ENCODE measurements around the gene CSF3. TPM values are rescaled to one million over a fixed set of nuclear protein-coding genes. Genes with fewer than 3 reads are reported as not detected.

The CSF3 gene
- total RNA-seq, 2 experiments from 2014 or later = not detected

- TF ChIP-seq, protein P1, sequence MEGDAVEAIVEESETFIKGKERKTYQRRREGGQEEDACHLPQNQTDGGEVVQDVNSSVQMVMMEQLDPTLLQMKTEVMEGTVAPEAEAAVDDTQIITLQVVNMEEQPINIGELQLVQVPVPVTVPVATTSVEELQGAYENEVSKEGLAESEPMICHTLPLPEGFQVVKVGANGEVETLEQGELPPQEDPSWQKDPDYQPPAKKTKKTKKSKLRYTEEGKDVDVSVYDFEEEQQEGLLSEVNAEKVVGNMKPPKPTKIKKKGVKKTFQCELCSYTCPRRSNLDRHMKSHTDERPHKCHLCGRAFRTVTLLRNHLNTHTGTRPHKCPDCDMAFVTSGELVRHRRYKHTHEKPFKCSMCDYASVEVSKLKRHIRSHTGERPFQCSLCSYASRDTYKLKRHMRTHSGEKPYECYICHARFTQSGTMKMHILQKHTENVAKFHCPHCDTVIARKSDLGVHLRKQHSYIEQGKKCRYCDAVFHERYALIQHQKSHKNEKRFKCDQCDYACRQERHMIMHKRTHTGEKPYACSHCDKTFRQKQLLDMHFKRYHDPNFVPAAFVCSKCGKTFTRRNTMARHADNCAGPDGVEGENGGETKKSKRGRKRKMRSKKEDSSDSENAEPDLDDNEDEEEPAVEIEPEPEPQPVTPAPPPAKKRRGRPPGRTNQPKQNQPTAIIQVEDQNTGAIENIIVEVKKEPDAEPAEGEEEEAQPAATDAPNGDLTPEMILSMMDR (conservative IDR thresholded peaks at IDR 0.05; ENCODE audit: low read length) = no peak
- no peak for TF ChIP-seq EZH2phosphoT487 (IDR thresholded peaks at IDR 0.05; ENCODE audit: borderline replicate concordance, low read depth, low read length)
- Histone ChIP-seq H3K27ac (ENCODE audit: low read depth, low read length, poor library complexity, severe bottlenecking) (no peak overlapping the region), H4K20me1 (ENCODE audit: insufficient read depth, low read length) (no peaks in the 10 kb centered on the region), H3K9me3 (ENCODE audit: low read length) (no peaks in the 10 kb centered on the region), H3K4me1 (ENCODE audit: insufficient read depth, low read length, poor library complexity, severe bottlenecking) (no peaks in the 10 kb centered on the region), H3K9me2 (ENCODE audit: insufficient read depth, low read length) (no peaks in the 10 kb centered on the region), H2AFZ (ENCODE audit: low read length) (no peak overlapping the region), H3K4me2 (ENCODE audit: low read length) (no peak overlapping the region), H3K36me3 (ENCODE audit: insufficient read depth, low read length) (peaks cover 35% of the 10 kb centered on the region), H3K79me2 (ENCODE audit: insufficient read depth, low read depth, low read length) (no peaks in the 10 kb centered on the region), H3K4me3 (ENCODE audit: low read depth, low read length, poor library complexity, severe bottlenecking) (no peak overlapping the region)
- CTCF ChIA-PET (ENCODE audit: unreplicated experiment) = no interaction called here
- POLR2A ChIA-PET = interaction anchor here (1.0 kb wide), 1 partner anchor 42 kb away, joined by 3 read pairs; no protein-coding TSS in a partner anchor
- BruUV-seq (replicated peaks) = TSS peak; percentile 71
- intact Hi-C loops (cut with micrococcal nuclease; ENCODE audit: unreplicated experiment) = no loop called here
- DNase-seq (ENCODE audit: low spot score) = no peak
Observed at GRCh38 chr17:40019140-40019991, 4.1 kb downstream of the CSF3 start.

DNA sequence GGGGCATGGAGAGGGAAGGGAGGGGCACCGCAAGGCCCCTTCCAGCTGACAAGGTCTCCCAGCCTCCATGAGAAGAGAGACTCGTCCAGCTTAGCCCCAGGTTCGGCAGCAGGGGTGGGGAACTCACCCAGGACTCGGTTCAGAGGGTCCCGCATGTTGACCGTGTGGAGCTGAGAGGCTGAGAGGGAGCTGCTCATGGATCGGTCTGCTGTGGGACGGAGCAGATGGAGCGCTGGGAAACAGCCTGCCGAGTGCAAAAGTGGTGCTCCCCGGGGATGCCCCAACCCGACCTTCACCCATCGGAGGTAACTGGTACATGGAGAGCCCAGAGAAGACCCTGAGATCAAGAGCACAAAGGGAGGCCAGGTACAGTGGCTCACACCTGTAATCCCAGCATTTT is 4.9 kb downstream of the CSF3 start:
- Histone ChIP-seq H3K36me3 (ENCODE audit: insufficient read depth, low read length) (peaks cover 38% of the 10 kb centered on the region), H3K4me3 (ENCODE audit: low read depth, low read length, poor library complexity, severe bottlenecking) (no peak overlapping the region), H3K4me2 (ENCODE audit: low read length) (no peak overlapping the region), H3K4me1 (ENCODE audit: insufficient read depth, low read length, poor library complexity, severe bottlenecking) (no peaks in the 10 kb centered on the region), H2AFZ (ENCODE audit: low read length) (no peak overlapping the region), H3K9me3 (ENCODE audit: low read length) (no peaks in the 10 kb centered on the region), H3K9me2 (ENCODE audit: insufficient read depth, low read length) (no peaks in the 10 kb centered on the region), H4K20me1 (ENCODE audit: insufficient read depth, low read length) (no peaks in the 10 kb centered on the region), H3K79me2 (ENCODE audit: insufficient read depth, low read depth, low read length) (no peaks in the 10 kb centered on the region), H3K27ac (ENCODE audit: low read depth, low read length, poor library complexity, severe bottlenecking) (no peak overlapping the region)
- TF ChIP-seq EZH2phosphoT487 (IDR thresholded peaks at IDR 0.05; ENCODE audit: borderline replicate concordance, low read depth, low read length) = no peak
- TF ChIP-seq, protein P1 (conservative IDR thresholded peaks at IDR 0.05; ENCODE audit: low read length) = no peak
- ChIA-PET CTCF (ENCODE audit: unreplicated experiment) (no interaction called here), POLR2A (no interaction called here)
- no peak for DNase-seq (ENCODE audit: low spot score)
- intact Hi-C loops (cut with micrococcal nuclease; ENCODE audit: unreplicated experiment) = no loop called here
- BruUV-seq (replicated peaks) = no TSS peak

DNA sequence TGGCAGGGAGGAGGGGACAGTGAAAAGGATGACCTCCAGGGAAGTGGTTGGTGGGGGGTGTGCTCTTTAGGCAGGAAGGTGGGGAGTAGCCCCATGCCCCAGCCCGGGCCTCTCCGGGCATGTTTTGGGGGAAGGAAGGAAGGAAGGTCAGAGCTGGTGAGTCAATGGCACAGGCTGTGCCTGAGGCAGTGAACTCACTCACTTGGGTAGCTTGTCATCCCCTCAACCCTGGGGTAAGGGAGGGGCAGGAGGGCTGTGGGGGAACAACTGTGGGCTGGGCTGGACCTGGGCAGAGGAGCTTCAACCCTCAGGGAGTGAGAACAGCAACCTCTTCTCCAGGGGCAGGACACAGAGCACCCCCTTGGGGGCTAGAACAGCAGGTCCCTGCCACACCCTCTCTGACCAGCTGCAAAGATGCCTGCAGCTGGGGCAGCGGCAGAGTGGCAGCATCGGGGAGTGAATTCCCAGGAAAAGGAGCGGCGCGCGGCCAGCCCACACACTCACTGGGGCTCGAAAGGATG is 6.3 kb downstream of the CSF3 start:
- no TSS peak for BruUV-seq (replicated peaks)
- ChIA-PET POLR2A (no interaction called here), CTCF (ENCODE audit: unreplicated experiment) (interaction anchor here (0.6 kb wide), 1 partner anchor 16 kb away, joined by 4 read pairs; no protein-coding TSS in a partner anchor)
- no peaks in the 10 kb centered on the region for H3K9me2 ChIP-seq (ENCODE audit: insufficient read depth, low read length)
- H2AFZ ChIP-seq (ENCODE audit: low read length) = no peak overlapping the region
- intact Hi-C loops (cut with micrococcal nuclease; ENCODE audit: unreplicated experiment) = no loop called here
- no peaks in the 10 kb centered on the region for H3K9me3 ChIP-seq (ENCODE audit: low read length)
- no peaks in the 10 kb centered on the region for H3K79me2 ChIP-seq (ENCODE audit: insufficient read depth, low read depth, low read length)
- no peak for TF ChIP-seq EZH2phosphoT487 (IDR thresholded peaks at IDR 0.05; ENCODE audit: borderline replicate concordance, low read depth, low read length)
- TF ChIP-seq, protein P1 (conservative IDR thresholded peaks at IDR 0.05; ENCODE audit: low read length) = no peak
- peaks cover 52% of the 10 kb centered on the region for H3K36me3 ChIP-seq (ENCODE audit: insufficient read depth, low read length)
- H4K20me1 ChIP-seq (ENCODE audit: insufficient read depth, low read length) = no peaks in the 10 kb centered on the region
- no peaks in the 10 kb centered on the region for H3K4me1 ChIP-seq (ENCODE audit: insufficient read depth, low read length, poor library complexity, severe bottlenecking)
- H3K4me2 ChIP-seq (ENCODE audit: low read length) = no peak overlapping the region
- no peak overlapping the region for H3K27ac ChIP-seq (ENCODE audit: low read depth, low read length, poor library complexity, severe bottlenecking)
- DNase-seq (ENCODE audit: low spot score) = no peak
- H3K4me3 ChIP-seq (ENCODE audit: low read depth, low read length, poor library complexity, severe bottlenecking) = no peak overlapping the region
